SU-DHL-6 (cell line): ENCODE data around the gene PEX16.

Experiments
- H2AFZ ChIP-seq: fragments of 200-600 bp; sonication (generic); 2 replicates; pipeline ENCODE4 v1.6.1; 2014; ENCODE audit warnings: low read depth, mild to moderate bottlenecking, moderate library complexity, mixed read lengths, antibody characterized with exemption, low read length; ENCODE audit not compliant: severe bottlenecking
- H3F3A ChIP-seq: fragments of 200-600 bp; shearing (Covaris generic); 2 replicates; pipeline ENCODE4 v1.6.0; 2016; ENCODE audit warnings: antibody characterized with exemption, mild to moderate bottlenecking; ENCODE audit not compliant: insufficient read depth
- H3K27ac ChIP-seq: fragments of 200-600 bp; sonication (generic); 2 replicates; pipeline ENCODE4 v1.5.1; 2016; ENCODE audit warnings: low read depth, mild to moderate bottlenecking, low read length, moderate library complexity, mixed read lengths
- H3K27me3 ChIP-seq: fragments of 200-600 bp; sonication (generic), shearing (Covaris generic); 2 replicates; pipeline ENCODE4 v1.6.0; 2014; ENCODE audit warnings: mild to moderate bottlenecking, low read length
- H3K36me3 ChIP-seq: fragments of 200-600 bp; sonication (generic); 2 replicates; pipeline ENCODE4 v1.6.1; 2014; ENCODE audit warnings: mild to moderate bottlenecking, low read length, mixed read lengths
- H3K4me2 ChIP-seq: fragments of 300-600, 200-600 bp; shearing (Covaris generic), sonication (generic); 2 replicates; pipeline ENCODE4 v1.6.0; 2014; ENCODE audit warnings: low read length, low read depth, mild to moderate bottlenecking; ENCODE audit not compliant: poor library complexity, severe bottlenecking
- H3K4me3 ChIP-seq: fragments of 200-600 bp; sonication (generic); 2 replicates; pipeline ENCODE4 v1.5.1; 2014; ENCODE audit warnings: antibody characterized with exemption, low read length, mild to moderate bottlenecking, mixed read lengths; ENCODE audit not compliant: insufficient read depth, poor library complexity, severe bottlenecking
- H3K79me2 ChIP-seq: fragments of 200-600 bp; sonication (generic); 2 replicates; pipeline ENCODE4 v1.6.1; 2014; ENCODE audit warnings: mild to moderate bottlenecking, low read length, moderate library complexity; ENCODE audit not compliant: insufficient read depth
- H3K9ac ChIP-seq: fragments of 200-600 bp; sonication (generic); 2 replicates; pipeline ENCODE4 v1.7.0; 2014; ENCODE audit warnings: mild to moderate bottlenecking, low read length
- H3K9me2 ChIP-seq: fragments of 200-600 bp; sonication (generic); replicated peaks from 2 replicates; pipeline ENCODE4 v1.6.1; 2014; ENCODE audit warnings: low read length; ENCODE audit not compliant: insufficient read depth
- H3K9me3 ChIP-seq: fragments of 200-600 bp; sonication (generic); 2 replicates; pipeline ENCODE4 v1.6.1; 2014; ENCODE audit warnings: low read length, mixed read lengths; ENCODE audit not compliant: insufficient read depth
- H4K20me1 ChIP-seq: fragments of 200-600 bp; sonication (generic); 2 replicates; pipeline ENCODE4 v1.6.1; 2014; ENCODE audit warnings: low read depth, mild to moderate bottlenecking, antibody characterized with exemption, low read length, moderate library complexity, mixed read lengths
- CTCF ChIP-seq: fragments of 200-600 bp; sonication (generic); IDR thresholded peaks from one replicate; pipeline ENCODE4 v1.5.1; 2017; ENCODE audit warnings: antibody characterized with exemption, mild to moderate bottlenecking, low read length, moderate library complexity; ENCODE audit not compliant: insufficient read depth, poor library complexity, severe bottlenecking
- EZH2phosphoT487 ChIP-seq: fragments of 200-600 bp; sonication (generic), shearing (Covaris generic); conservative IDR thresholded peaks from 2 replicates; pipeline ENCODE4 v1.6.1; 2018; ENCODE audit warnings: mild to moderate bottlenecking, antibody characterized with exemption, low read length, moderate library complexity, mixed read lengths

Gene PEX16

GRCh38 chr11:45942381-45942780 is 24.7 kb upstream of the PEX16 start:
- TF ChIP-seq CTCF (no peak), EZH2phosphoT487 (no peak)
- Histone ChIP-seq H2AFZ (no peak overlapping the region), H3K4me3 (no peak overlapping the region), H3K9me2 (no peaks in the 10 kb centered on the region), H3K36me3 (no peaks in the 10 kb centered on the region), H3K79me2 (no peaks in the 10 kb centered on the region), H3K27ac (no peak overlapping the region), H3F3A (peaks cover 13% of the 10 kb centered on the region), H3K9me3 (no peaks in the 10 kb centered on the region), H3K4me2 (no peak overlapping the region), H3K27me3 (no peaks in the 10 kb centered on the region), H3K9ac (no peak overlapping the region), H4K20me1 (no peaks in the 10 kb centered on the region)

- Histone ChIP-seq H3K9me3 (no peaks in the 10 kb centered on the region), H3K36me3 (no peaks in the 10 kb centered on the region), H3K79me2 (no peaks in the 10 kb centered on the region), H2AFZ (no peak overlapping the region), H3K9me2 (no peaks in the 10 kb centered on the region), H3K27me3 (no peaks in the 10 kb centered on the region), H3K4me2 (no peak overlapping the region), H3K9ac (no peak overlapping the region), H4K20me1 (no peaks in the 10 kb centered on the region), H3K4me3 (no peak overlapping the region), H3F3A (peaks cover 15% of the 10 kb centered on the region), H3K27ac (no peak overlapping the region)
- no peak for TF ChIP-seq EZH2phosphoT487
- no peak for TF ChIP-seq CTCF
These were observed 23.6 kb upstream of the PEX16 start for GRCh38 chr11:45941285-45941684.

- Histone ChIP-seq H3K36me3 (no peaks in the 10 kb centered on the region), H3K9ac (no peak overlapping the region), H3K9me2 (no peaks in the 10 kb centered on the region), H2AFZ (no peak overlapping the region), H3K79me2 (no peaks in the 10 kb centered on the region), H3K27ac (peak overlapping the region; percentile 69), H4K20me1 (no peaks in the 10 kb centered on the region), H3K9me3 (no peaks in the 10 kb centered on the region), H3K4me2 (no peak overlapping the region), H3F3A (peaks cover 23% of the 10 kb centered on the region), H3K4me3 (no peak overlapping the region), H3K27me3 (no peaks in the 10 kb centered on the region)
- TF ChIP-seq CTCF, result no peak
- TF ChIP-seq EZH2phosphoT487, result no peak
These were observed 22.2 kb upstream of the PEX16 start for GRCh38 chr11:45939836-45940235.

- Histone ChIP-seq H3K4me2 (peak overlapping the region; percentile 57), H3K36me3 (no peaks in the 10 kb centered on the region), H3F3A (peaks cover 29% of the 10 kb centered on the region), H3K79me2 (0 out of 2 replicates have a peak, but pooled peaks cover 1% of the 10 kb centered on the region), H3K9me2 (no peaks in the 10 kb centered on the region), H3K4me3 (peak overlapping the region; percentile 19), H2AFZ (peak overlapping the region; percentile 27), H3K27ac (peak overlapping the region; percentile 79), H3K9ac (peak overlapping the region; percentile 45), H4K20me1 (no peaks in the 10 kb centered on the region), H3K27me3 (no peaks in the 10 kb centered on the region), H3K9me3 (no peaks in the 10 kb centered on the region)
- TF ChIP-seq CTCF, result no peak
- TF ChIP-seq EZH2phosphoT487, result no peak
These were observed 20.2 kb upstream of the PEX16 start for GRCh38 chr11:45937916-45938315.
